HAP-1 (cell line): ENCODE results near the gene MALRD1.
"Not testable (repeated sequence)": the region's sequence is repeated elsewhere in the genome, so short reads cannot be mapped to it uniquely, and the experiment has no call there.

Experiments used
- DNase-seq, 2 experiments: peaks; one replicate each; pipeline ENCODE4 v3.0.0-alpha.2; 2016 to 2020; ENCODE audit warnings: low spot score in 2 of 2
- H3K27me3 ChIP-seq: fragments of 250-450 bp; sonication (Bioruptor Pico); 2 replicates; pipeline ENCODE4 v1.5.1; 2020; ENCODE audit warnings: low read depth, mild to moderate bottlenecking, moderate library complexity
- H3K36me3 ChIP-seq: fragments of 250-450 bp; sonication (Bioruptor Pico); replicated peaks from 2 replicates; pipeline ENCODE4 v1.5.1; 2020; ENCODE audit warnings: mild to moderate bottlenecking
- H3K4me1 ChIP-seq: fragments of 250-450 bp; sonication (Bioruptor Pico); 2 replicates; pipeline ENCODE4 v1.5.1; 2020; ENCODE audit warnings: mild to moderate bottlenecking
- H3K4me3 ChIP-seq: fragments of 250-450 bp; sonication (Bioruptor Pico); 2 replicates; pipeline ENCODE4 v1.5.1; 2020; ENCODE audit warnings: mild to moderate bottlenecking, moderate library complexity
- H3K9me3 ChIP-seq: fragments of 250-450 bp; sonication (Bioruptor Pico); 2 replicates; pipeline ENCODE4 v1.5.1; 2020; ENCODE audit warnings: mild to moderate bottlenecking, moderate library complexity
- in situ Hi-C: fragments of 300-500 bp; cut with MboI; formaldehyde crosslinking; loops from 3 replicates; pipeline ENCODE4 v1.14.3; 2020; ENCODE audit warnings: low sequenced_read_pairs, inconsistent platforms, mixed read lengths

The MALRD1 gene

DNA sequence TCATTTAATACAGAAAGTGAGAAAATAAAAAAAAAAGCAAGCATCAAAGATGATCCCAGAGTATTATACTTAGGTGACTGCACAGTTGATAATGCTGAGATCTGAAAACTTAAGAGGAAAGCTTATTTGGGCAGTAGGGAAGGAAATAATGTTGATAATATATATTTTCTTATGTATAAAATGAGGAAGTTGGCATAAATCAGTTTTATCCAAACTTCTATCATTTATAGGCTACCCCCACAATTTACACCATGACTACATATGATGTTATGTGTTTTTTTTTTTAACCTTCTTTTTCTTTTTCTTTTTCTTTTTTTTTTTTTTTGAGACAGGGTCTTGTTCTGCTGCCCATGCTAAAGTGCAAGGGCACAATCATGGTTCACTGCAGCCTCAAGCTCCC is 659.4 kb downstream of the MALRD1 start:
- no peaks in the 10 kb centered on the region for H3K9me3 ChIP-seq
- H3K36me3 ChIP-seq, result no peaks in the 10 kb centered on the region
- in situ Hi-C loops, result no loop called here
- no peak overlapping the region for H3K4me3 ChIP-seq
- H3K4me1 ChIP-seq, result no peaks in the 10 kb centered on the region
- no peak for DNase-seq
- no peaks in the 10 kb centered on the region for H3K27me3 ChIP-seq

DNA sequence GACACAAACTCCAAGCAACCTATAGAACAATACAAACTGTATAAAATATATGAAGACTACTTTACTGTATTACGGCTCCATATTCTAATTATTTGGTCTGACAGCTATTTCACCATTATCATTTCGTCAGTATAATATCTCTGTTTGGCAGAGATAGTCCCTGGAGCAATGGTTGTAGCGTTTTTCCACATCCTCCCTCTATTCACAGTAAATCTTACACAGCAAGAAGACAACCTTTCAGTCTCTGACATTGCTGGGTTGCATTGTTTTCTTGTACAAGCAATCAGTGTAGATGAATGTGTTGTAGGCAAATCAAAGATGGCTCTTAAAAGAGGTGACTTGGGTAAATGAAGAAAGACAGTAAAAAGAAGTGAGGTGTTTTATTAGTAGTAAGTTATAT is 662.0 kb downstream of the MALRD1 start:
- no peak overlapping the region for H3K4me3 ChIP-seq
- no peaks in the 10 kb centered on the region for H3K9me3 ChIP-seq
- in situ Hi-C loops, result no loop called here
- no peak for DNase-seq
- H3K36me3 ChIP-seq, result no peaks in the 10 kb centered on the region
- H3K27me3 ChIP-seq, result no peaks in the 10 kb centered on the region
- no peaks in the 10 kb centered on the region for H3K4me1 ChIP-seq

DNA sequence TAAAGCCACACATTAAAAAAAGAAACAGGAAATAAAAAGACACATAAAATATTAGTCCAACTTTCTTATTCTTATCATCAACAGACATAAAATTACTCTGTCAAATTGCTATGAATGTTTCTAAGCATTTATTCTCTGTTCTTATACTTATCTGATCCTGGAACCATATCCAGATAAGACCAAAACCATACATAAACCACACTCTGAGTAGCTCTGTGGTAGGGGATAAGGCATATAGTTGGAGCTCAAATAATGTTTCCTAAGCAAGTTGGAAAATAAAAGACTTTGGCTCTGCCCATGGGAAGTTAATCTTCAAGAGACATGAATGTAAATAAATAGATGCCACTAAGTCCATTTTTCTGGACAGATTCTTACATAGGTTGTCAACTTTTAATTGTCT is 664.6 kb downstream of the MALRD1 start:
- Histone ChIP-seq H3K9me3 (no peaks in the 10 kb centered on the region), H3K27me3 (no peaks in the 10 kb centered on the region), H3K4me1 (no peaks in the 10 kb centered on the region), H3K4me3 (no peak overlapping the region), H3K36me3 (no peaks in the 10 kb centered on the region)
- no peak for DNase-seq
- in situ Hi-C loops, result no loop called here

DNA sequence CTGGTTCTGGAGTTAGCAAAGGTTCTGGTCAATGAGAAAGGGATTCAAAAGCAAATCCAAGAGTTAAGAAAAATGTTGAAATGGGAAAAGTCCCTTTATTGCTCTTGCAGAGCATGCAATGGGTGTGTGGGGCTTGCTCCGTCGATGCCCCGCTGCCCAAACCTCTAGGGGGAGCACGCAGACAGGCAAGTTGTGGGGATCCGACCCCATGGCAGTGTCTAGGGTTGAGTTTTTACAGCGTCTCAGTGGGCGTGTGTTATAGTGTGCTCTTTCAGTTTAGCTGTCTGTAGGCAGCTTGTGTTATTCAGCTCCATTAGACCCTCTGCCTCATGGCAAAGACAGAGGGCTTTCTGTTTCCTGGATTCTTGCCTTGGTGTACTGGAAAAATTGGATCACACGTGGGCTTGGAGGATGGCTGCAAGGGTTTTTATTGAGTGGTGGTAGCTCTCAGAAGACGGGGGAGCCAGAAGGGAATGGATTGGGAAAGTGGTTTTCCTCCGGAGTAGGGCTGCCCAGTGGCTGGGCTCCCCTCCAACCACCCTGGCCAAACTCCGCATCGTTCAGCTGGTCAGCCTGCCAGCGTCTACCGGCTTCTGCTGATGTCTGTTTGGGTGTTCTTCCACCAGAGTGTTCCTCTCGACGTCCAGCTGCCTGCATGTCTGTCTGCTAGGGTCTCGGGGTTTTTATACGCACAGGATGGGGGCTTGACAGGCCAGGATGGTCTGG is 665.4 kb downstream of the MALRD1 start:
- Histone ChIP-seq H3K36me3 (no peaks in the 10 kb centered on the region), H3K27me3 (no peaks in the 10 kb centered on the region), H3K9me3 (no peaks in the 10 kb centered on the region), H3K4me1 (no peaks in the 10 kb centered on the region), H3K4me3 (no peak overlapping the region)
- in situ Hi-C loops, result no loop called here
- DNase-seq, result peak in 1 of 2 experiments; percentile 38

DNA sequence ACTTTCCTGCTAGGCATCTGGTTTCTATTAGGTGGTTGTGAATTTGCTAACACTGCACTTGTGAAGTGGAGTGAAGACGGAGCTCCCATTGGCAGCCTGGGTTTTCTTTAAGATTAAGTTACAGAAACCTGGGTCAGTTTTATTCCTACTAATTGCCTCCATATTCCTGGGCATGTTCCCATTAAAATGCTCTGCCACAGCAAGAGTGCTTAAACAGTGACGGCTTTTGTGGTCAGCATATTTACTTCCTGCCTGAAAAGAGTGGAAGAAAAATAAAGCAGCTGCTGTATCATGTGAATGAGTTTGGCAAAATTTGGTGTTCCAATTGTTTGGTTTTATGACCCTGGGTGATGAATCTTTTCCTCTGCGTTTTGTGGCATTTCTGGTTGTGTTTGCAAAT is 670.7 kb downstream of the MALRD1 start:
- Histone ChIP-seq H3K4me1 (no peaks in the 10 kb centered on the region), H3K9me3 (no peaks in the 10 kb centered on the region), H3K27me3 (no peaks in the 10 kb centered on the region), H3K36me3 (no peaks in the 10 kb centered on the region), H3K4me3 (no peak overlapping the region)
- in situ Hi-C loops, result no loop called here
- no peak for DNase-seq

DNA sequence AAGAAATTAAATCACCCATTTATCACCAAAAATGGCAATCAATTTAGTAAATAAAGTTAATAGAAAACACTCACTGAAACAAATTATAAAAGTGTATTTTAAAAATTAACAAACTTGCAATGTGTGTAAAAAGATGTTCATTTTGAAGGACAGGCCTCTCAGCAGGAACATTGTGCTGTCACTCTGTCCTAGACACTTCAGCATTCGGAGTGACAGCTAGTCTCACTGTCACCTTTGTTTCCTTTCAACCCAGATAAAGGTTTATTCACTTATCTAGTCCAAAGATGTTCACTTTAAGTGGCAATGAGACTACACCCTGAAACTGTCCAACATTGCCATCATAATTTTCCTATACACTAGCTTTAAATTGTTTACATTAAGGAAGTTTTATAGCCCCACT is 675.7 kb downstream of the MALRD1 start:
- Histone ChIP-seq H3K9me3 (no peaks in the 10 kb centered on the region), H3K36me3 (no peaks in the 10 kb centered on the region), H3K4me3 (no peak overlapping the region), H3K4me1 (no peaks in the 10 kb centered on the region), H3K27me3 (no peaks in the 10 kb centered on the region)
- in situ Hi-C loops, result no loop called here
- no peak for DNase-seq

DNA sequence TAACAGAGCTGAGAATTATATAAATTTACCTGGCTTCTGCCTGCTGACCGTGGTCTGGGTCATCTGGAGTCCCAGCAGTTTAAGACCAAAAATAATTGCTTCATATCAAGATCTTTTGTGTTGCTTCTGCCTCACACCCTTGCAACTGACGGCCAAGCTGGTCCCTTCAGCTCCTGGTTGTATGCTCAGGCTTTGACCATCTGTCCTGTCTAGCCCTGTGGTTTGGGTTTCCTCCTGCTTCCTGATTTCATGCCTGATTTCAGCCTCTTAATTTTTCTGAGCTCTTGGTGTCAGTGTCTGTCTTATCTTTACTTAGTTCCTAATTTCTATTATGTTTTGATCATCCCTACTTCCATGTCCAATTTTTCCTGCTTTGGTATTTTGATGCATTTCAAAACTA is 679.8 kb downstream of the MALRD1 start:
- in situ Hi-C loops, result no loop called here
- no peaks in the 10 kb centered on the region for H3K36me3 ChIP-seq
- H3K9me3 ChIP-seq, result no peaks in the 10 kb centered on the region
- H3K4me3 ChIP-seq, result no peak overlapping the region
- no peak for DNase-seq
- H3K4me1 ChIP-seq, result no peaks in the 10 kb centered on the region
- H3K27me3 ChIP-seq, result no peaks in the 10 kb centered on the region

DNA sequence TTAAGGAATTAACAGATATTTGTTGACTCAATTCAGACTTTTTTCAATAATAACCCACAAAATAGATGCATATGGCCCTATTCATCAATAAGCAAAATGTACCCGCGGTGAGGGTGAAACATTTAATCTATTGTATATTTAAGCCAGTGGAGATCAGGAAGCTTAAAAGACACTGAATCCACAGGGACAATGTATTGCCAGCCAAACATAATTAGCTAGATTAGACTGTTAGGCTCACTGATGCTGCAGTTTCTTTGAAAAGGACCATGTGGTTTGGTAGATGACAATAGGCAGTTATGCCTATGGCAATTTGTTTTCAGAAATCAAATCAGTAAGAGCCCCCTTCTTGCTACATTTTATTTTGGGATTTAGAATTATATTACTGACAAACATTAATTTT is 680.4 kb downstream of the MALRD1 start:
- H3K4me3 ChIP-seq, result no peak overlapping the region
- in situ Hi-C loops, result no loop called here
- no peaks in the 10 kb centered on the region for H3K9me3 ChIP-seq
- no peak for DNase-seq
- no peaks in the 10 kb centered on the region for H3K4me1 ChIP-seq
- H3K36me3 ChIP-seq, result no peaks in the 10 kb centered on the region
- no peaks in the 10 kb centered on the region for H3K27me3 ChIP-seq

DNA sequence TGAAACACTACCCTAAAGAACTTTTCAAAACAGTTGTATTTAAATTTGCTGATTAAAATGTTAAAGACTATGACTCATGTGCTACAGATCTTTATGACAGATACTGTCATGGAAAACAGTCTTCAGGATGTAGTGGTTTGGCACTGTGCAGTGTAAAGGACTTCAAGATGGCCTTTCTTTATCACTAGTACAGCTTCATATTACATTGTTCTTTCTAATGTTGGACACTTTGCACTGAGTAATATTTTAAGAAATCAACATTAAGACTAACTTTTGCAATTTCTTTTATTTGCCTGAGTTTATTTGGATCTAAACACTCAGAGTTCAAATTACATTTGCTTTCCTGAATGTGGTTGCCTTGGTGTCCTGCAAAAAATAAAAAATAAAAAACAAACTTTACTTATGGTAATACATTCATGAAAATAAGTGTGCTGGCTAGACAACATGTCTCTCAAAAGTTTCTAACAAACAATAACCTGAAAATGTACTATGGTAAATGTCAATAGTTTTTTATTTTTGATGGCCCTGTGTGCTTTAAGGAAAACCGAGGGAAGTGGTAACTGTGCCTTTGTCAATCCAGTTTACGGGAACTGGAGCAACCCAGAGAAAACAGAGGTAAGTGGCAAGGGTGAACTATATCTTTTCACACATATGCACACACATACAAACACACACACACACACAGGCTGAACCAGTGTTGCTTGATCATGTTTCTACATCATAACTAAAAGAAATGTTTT is 681.7 kb downstream of the MALRD1 start:
- H3K27me3 ChIP-seq, result no peaks in the 10 kb centered on the region
- H3K4me3 ChIP-seq, result no peak overlapping the region
- in situ Hi-C loops, result no loop called here
- no peaks in the 10 kb centered on the region for H3K4me1 ChIP-seq
- no peak for DNase-seq
- no peaks in the 10 kb centered on the region for H3K36me3 ChIP-seq
- no peaks in the 10 kb centered on the region for H3K9me3 ChIP-seq

DNA sequence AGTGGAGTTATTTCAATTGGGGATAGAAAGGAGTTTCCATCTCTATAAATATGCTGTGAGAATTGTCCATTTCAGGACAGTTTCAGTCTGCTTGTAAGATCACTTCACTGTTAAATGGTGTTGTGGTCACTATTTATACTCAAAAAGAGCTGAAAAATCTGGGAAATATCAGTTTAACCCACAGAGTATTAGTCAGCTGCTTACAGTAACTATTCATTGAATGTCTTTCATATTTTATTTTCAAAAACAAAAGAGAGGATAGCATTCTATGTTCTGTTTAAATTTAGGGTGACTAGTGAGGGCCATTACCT is 682.3 kb downstream of the MALRD1 start:
- H3K27me3 ChIP-seq, result no peaks in the 10 kb centered on the region
- in situ Hi-C loops, result no loop called here
- H3K4me1 ChIP-seq, result no peaks in the 10 kb centered on the region
- no peaks in the 10 kb centered on the region for H3K36me3 ChIP-seq
- no peak for DNase-seq
- no peak overlapping the region for H3K4me3 ChIP-seq
- no peaks in the 10 kb centered on the region for H3K9me3 ChIP-seq

DNA sequence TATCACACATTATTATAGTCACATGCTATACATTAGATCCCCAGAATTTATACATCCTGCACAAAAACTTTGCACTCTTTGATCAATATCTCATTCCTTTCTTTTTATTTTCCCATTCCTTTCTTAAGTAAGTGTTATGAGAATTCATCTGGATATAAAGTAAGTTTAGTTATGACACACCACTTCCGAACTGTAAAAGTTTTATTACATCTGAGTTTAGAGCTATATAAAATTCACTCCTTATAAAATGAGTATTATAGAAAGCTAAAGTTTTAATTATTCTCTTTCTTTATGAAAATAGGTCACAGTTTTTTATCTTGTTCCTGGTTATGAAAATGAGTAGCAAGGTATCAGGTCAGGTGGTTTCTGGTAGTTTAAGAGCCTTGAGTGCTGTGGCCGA is 683.0 kb downstream of the MALRD1 start:
- no peaks in the 10 kb centered on the region for H3K9me3 ChIP-seq
- no peaks in the 10 kb centered on the region for H3K4me1 ChIP-seq
- H3K4me3 ChIP-seq, result no peak overlapping the region
- in situ Hi-C loops, result no loop called here
- no peak for DNase-seq
- H3K36me3 ChIP-seq, result no peaks in the 10 kb centered on the region
- no peaks in the 10 kb centered on the region for H3K27me3 ChIP-seq

DNA sequence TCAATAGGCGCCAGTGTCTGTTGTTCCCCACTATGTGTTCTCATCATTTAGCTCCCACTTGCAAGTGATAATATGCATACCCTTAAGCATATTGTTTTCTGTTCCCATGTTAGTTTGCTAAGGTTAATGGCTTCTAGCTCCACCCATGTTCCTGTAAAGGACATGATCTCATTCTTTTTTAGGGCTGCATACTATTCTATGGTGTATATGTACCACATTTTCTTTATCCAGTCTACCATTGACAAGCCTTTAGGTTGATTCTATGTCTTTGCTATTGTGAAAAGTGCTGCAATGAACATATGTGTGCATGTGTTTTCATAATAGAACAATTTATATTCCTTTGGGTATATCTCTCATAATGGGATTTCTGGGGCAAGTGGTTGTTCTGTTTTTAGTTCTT is 689.8 kb downstream of the MALRD1 start:
- no peak for DNase-seq
- no peaks in the 10 kb centered on the region for H3K36me3 ChIP-seq
- no peaks in the 10 kb centered on the region for H3K27me3 ChIP-seq
- no peaks in the 10 kb centered on the region for H3K9me3 ChIP-seq
- no peaks in the 10 kb centered on the region for H3K4me1 ChIP-seq
- H3K4me3 ChIP-seq, result no peak overlapping the region
- in situ Hi-C loops, result no loop called here

DNA sequence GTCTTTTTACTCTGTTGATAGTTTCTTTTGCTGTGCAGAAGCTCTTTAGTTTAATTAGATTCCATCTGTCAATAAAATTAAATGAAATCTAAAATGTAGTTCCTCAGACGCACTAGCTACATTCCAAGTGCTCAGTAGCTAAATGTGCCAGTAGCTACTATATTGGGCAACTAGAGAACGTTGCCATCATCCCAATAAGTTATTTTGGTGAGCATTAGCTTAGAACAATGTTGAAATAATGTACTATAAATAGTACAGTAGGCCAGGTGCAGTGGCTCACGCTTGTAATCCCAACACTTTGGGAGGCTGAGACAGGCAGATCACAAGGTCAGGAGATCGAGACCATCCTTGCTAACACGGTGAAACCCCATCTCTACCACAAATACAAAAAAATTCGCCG is 690.6 kb downstream of the MALRD1 start:
- DNase-seq, H3K27me3 ChIP-seq, H3K36me3 ChIP-seq, H3K9me3 ChIP-seq, in situ Hi-C loops, H3K4me1 ChIP-seq, H3K4me3 ChIP-seq: not testable (repeated sequence)

DNA sequence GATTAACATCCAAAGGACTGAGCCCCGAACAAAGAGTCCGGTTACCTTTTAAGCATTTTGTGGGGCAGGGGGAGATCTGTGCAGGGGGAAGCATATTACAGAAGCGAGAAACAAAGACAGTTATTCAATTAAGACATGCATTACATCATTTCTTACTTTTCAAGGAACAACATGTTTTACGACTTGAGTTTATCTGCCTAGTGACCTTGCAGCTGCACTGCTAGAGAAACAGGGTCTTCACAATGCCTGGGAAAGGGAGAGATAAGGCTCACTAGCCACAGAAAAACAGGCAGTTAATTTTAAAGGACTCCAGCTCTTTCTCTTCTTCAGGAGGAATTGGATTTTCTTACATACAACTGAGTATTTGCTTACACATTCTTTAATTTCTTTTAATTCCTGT is 693.5 kb downstream of the MALRD1 start:
- not testable (repeated sequence) for H3K36me3 ChIP-seq

DNA sequence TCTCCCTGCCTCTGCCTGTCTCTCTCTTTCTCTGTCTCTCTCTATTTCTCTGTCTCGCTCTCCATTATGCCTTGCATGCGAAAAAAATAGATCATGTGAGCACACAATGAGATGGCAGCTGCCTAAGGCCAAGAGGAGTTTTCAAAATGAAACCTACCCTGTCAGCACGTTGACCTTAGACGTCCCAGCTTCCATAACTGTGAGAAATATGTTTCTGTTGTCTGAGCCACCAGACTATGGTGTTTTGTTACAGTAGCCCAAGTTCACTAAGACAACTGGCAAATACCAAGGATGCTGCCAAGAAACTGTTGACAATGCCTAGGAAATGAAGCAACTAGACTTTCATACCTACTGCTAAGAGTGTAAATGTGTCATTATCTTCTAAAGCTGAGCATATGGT is 697.1 kb downstream of the MALRD1 start:
- DNase-seq, result no peak
- H3K36me3 ChIP-seq, result no peaks in the 10 kb centered on the region
- in situ Hi-C loops, result no loop called here
- no peak overlapping the region for H3K4me3 ChIP-seq
- H3K4me1 ChIP-seq, result no peaks in the 10 kb centered on the region
- no peaks in the 10 kb centered on the region for H3K27me3 ChIP-seq
- no peaks in the 10 kb centered on the region for H3K9me3 ChIP-seq

More for the DNA sequence above, 693.5 kb downstream of the MALRD1 start:
- DNase-seq, in situ Hi-C loops, H3K9me3 ChIP-seq, H3K27me3 ChIP-seq, H3K4me3 ChIP-seq, H3K4me1 ChIP-seq: not testable (repeated sequence)
